ENCODE results near the gene TMEM179.
"Not testable (repeated sequence)": the region's sequence is repeated elsewhere in the genome, so short reads cannot be mapped to it uniquely, and the experiment has no call there.

Gene TMEM179

GRCh38 chr14:104639885-104640548 is 35.4 kb upstream of the TMEM179 start:
- H3K4me1 ChIP-seq: peaks cover 0 to 5% (median 2%) of the 10 kb centered on the region in 4 donors
- intact Hi-C loops (cut with DNase I; ENCODE audit: low total_unique reads): loop anchor here (5.0 kb wide), 1 partner anchor 503 kb away; the partner anchor contains the start of gene KIF26A
- H3K9me3 ChIP-seq: peaks cover 0 to under 1% (median 0%) of the 10 kb centered on the region in 3 donors
- H3K36me3 ChIP-seq: no peaks in the 10 kb centered on the region
- DNase-seq: peak in 1 of 2 donors; percentile 44
- no peak overlapping the region for H3K27ac ChIP-seq
- peak; percentile 78 to 92 for TF ChIP-seq CTCF (IDR thresholded peaks at IDR 0.05)
- no peak overlapping the region for H3K4me3 ChIP-seq
- H3K27me3 ChIP-seq: peaks cover 0 to 72% of the 10 kb centered on the region in 2 donors

DNA sequence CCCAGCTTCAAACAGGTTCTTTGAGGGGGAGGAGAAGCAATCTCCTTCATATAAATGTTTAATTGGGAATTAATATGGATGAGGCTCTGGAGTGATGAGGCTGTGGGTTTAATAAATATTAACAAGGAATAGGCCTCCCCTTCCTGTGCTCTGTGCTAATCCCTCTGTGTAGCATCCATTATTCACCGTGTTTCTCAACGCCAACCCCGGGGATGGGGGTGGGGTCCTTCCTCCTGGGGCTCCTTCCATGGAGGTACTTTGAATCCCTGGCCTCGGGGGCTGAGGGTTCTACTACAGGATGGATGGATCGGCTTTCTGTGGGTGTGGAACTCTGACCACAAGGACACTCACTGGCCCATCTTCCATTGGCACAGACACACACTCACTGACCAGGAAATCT is 34.9 kb upstream of the TMEM179 start:
- Histone ChIP-seq H3K4me1 (peaks cover 0 to 5% (median 2%) of the 10 kb centered on the region in 4 donors), H3K4me3 (no peak overlapping the region), H3K27ac (no peak overlapping the region), H3K27me3 (peaks cover 0 to 75% of the 10 kb centered on the region in 2 donors), H3K9me3 (no peaks in the 10 kb centered on the region), H3K36me3 (no peaks in the 10 kb centered on the region)
- no peak for DNase-seq
- TF ChIP-seq CTCF (IDR thresholded peaks at IDR 0.05): no peak
- intact Hi-C loops (cut with DNase I; ENCODE audit: low total_unique reads): loop anchor here (5.0 kb wide), 1 partner anchor 502 kb away; the partner anchor contains the start of gene KIF26A

DNA sequence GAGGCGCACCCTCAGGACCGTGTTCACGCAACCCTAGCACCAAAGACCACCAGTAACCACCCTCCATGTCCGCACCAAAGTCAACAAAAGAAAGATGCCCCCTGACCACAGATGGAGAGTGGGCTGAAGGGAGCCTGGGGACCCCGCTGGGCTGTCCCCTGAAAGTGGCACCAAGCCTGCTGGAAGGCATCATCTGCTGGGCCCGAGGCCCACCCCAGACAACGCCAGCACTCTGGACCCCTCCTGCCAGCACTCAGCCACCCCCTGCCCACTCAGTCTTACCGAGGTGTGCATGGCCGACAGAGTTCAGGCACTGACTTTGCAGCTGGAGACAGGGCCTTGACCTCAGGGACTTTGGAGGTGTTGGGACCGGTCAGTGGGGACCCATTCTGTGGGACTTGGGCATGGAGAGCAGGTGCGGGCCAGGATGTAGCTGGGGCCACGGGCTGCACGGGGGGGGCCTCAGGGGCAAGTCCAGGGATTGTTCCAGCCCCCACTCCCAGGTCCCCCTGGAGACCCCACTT is 34.4 kb upstream of the TMEM179 start:
- no peak overlapping the region for H3K27ac ChIP-seq
- no peaks in the 10 kb centered on the region for H3K9me3 ChIP-seq
- peaks cover 0 to 5% (median 2%) of the 10 kb centered on the region in 4 donors for H3K4me1 ChIP-seq
- DNase-seq: no peak
- H3K36me3 ChIP-seq: no peaks in the 10 kb centered on the region
- H3K4me3 ChIP-seq: no peak overlapping the region
- peaks cover 0 to 76% of the 10 kb centered on the region in 2 donors for H3K27me3 ChIP-seq
- no peak for TF ChIP-seq CTCF (IDR thresholded peaks at IDR 0.05)
- intact Hi-C loops (cut with DNase I; ENCODE audit: low total_unique reads): loop anchor here (5.0 kb wide), 1 partner anchor 502 kb away; the partner anchor contains the start of gene KIF26A

- Histone ChIP-seq H3K9me3 (no peaks in the 10 kb centered on the region), H3K27me3 (peaks cover 0 to 82% of the 10 kb centered on the region in 2 donors), H3K4me3 (no peak overlapping the region), H3K36me3 (no peaks in the 10 kb centered on the region), H3K4me1 (peaks cover 0 to 5% (median 2%) of the 10 kb centered on the region in 4 donors), H3K27ac (no peak overlapping the region)
- no peak for DNase-seq
- intact Hi-C loops (cut with DNase I; ENCODE audit: low total_unique reads): loop anchor here (5.0 kb wide), 1 partner anchor 501 kb away; the partner anchor contains the start of gene KIF26A
- TF ChIP-seq CTCF (IDR thresholded peaks at IDR 0.05): no peak
Observed at GRCh38 chr14:104638190-104638589, 33.6 kb upstream of the TMEM179 start.

DNA sequence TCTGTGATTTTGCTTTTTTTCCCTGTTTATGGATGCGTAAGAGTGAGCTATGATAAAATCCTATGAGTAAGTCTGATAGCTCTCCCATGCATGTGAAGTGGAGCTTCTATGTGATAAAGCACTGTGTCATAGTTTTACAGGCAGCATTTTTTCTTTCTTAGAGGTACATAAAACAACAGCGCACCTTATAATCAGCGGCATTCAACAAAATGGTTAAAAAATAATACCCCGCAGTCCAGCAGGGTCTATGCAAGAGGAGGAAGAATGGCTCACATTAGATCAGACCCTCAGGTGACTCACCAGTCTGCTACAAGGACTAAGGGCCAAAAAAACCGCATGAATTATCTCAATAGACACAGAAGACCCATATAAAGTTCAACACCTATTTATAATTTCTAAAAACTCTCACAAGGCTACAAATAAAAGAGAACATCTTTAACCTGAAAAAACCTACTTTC is 33.0 kb upstream of the TMEM179 start:
- intact Hi-C loops (cut with DNase I; ENCODE audit: low total_unique reads): loop anchor here (5.0 kb wide), 1 partner anchor 500 kb away; the partner anchor contains the start of gene KIF26A
- no peak for TF ChIP-seq CTCF (IDR thresholded peaks at IDR 0.05)
- no peaks in the 10 kb centered on the region for H3K36me3 ChIP-seq
- peaks cover 0 to 5% (median 2%) of the 10 kb centered on the region in 4 donors for H3K4me1 ChIP-seq
- no peak for DNase-seq
- no peaks in the 10 kb centered on the region for H3K9me3 ChIP-seq
- peaks cover 0 to 85% of the 10 kb centered on the region in 2 donors for H3K27me3 ChIP-seq
- no peak overlapping the region for H3K27ac ChIP-seq
- no peak overlapping the region for H3K4me3 ChIP-seq

- intact Hi-C loops (cut with DNase I; ENCODE audit: low total_unique reads): loop anchor here (5.0 kb wide), 1 partner anchor 500 kb away; the partner anchor contains the start of gene KIF26A
Observed at GRCh38 chr14:104636846-104637545, 32.4 kb upstream of the TMEM179 start.

More at GRCh38 chr14:104636846-104637545, 32.4 kb upstream of the TMEM179 start:
- not testable (repeated sequence) for H3K36me3 ChIP-seq, H3K9me3 ChIP-seq, H3K4me3 ChIP-seq, DNase-seq, H3K4me1 ChIP-seq, H3K27ac ChIP-seq
- H3K27me3 ChIP-seq: peaks cover 0 to 82% of the 10 kb centered on the region in 2 donors
